Urinary bladder (tissue), 4 donors: ENCODE data around the gene ALDH7A1. TPM values are rescaled to one million over a fixed set of nuclear protein-coding genes. Genes with fewer than 3 reads are reported as not detected.
A peak's percentile ranks its signal among the peaks of the same experiment; 100 is the strongest.
"Not testable (repeated sequence)": the region's sequence is repeated elsewhere in the genome, so short reads cannot be mapped to it uniquely, and the experiment has no call there.

Source experiments
- DNase-seq: peaks from one replicate; pipeline ENCODE4 v3.0.0-alpha.2; 2015; ENCODE audit errors: extremely low spot score
- H3K27ac ChIP-seq: one replicate; pipeline ENCODE4 v1.5.1; 2013; ENCODE audit warnings: low read depth, mild to moderate bottlenecking, moderate library complexity
- H3K36me3 ChIP-seq: one replicate; pipeline ENCODE4 v1.6.1; 2013; ENCODE audit warnings: mild to moderate bottlenecking, moderate library complexity; ENCODE audit not compliant: insufficient read depth
- H3K4me1 ChIP-seq: one replicate; pipeline ENCODE4 v1.6.1; 2013; ENCODE audit warnings: mild to moderate bottlenecking, moderate library complexity; ENCODE audit not compliant: insufficient read depth
- H3K4me3 ChIP-seq: one replicate; pipeline ENCODE4 v1.5.1; 2013; ENCODE audit warnings: low read depth, low read length
- WGBS: extraction: QIAGEN DNeasy Blood & Tissue Kit; methylation state at CpG from one replicate; pipeline ENCODE4 v1.1.7; 2013; 5-methylcytosine and 5-hydroxymethylcytosine counted together
- polyA plus RNA-seq: library from polyadenylated mRNA; stranded (reverse); fragments of 200-250 nt; gene quantifications from one replicate; pipeline ENCODE4 v1.2.3, GENCODE V29; 2013
- total RNA-seq: library from RNA; depleted of rRNA; stranded (reverse); fragments of >200 nt; gene quantifications from one replicate; pipeline ENCODE4 v1.2.3, GENCODE V29; 2014
- donor health status: healthy with polysubstance abuse.
- donor health status: healthy.

ALDH7A1 gene
- total and polyA plus RNA-seq, 2 donors = 45.6 to 73.2 TPM

GRCh38 chr5:126610160-126610559 is 15.1 kb upstream of the ALDH7A1 start:
- no peak overlapping the region for H3K27ac ChIP-seq
- H3K4me1 ChIP-seq = no peaks in the 10 kb centered on the region
- peaks cover 9% of the 10 kb centered on the region for H3K36me3 ChIP-seq
- no peak for DNase-seq
- WGBS = 87% methylated on average over 2 of the region's 2 CpGs
- H3K4me3 ChIP-seq = no peak overlapping the region

GRCh38 chr5:126605525-126605924 is 10.5 kb upstream of the ALDH7A1 start:
- no peak overlapping the region for H3K27ac ChIP-seq
- H3K4me3 ChIP-seq = no peak overlapping the region
- peaks cover 2% of the 10 kb centered on the region for H3K36me3 ChIP-seq
- H3K4me1 ChIP-seq = peaks cover 2% of the 10 kb centered on the region
- 85% methylated on average over 5 of the region's 5 CpGs for WGBS
- DNase-seq = no peak

GRCh38 chr5:126603402-126603991 is 8.5 kb upstream of the ALDH7A1 start:
- peaks cover 4% of the 10 kb centered on the region for H3K4me1 ChIP-seq
- no peak for DNase-seq
- no peak overlapping the region for H3K27ac ChIP-seq
- H3K4me3 ChIP-seq = no peak overlapping the region
- WGBS = 70% methylated on average over 6 of the region's 6 CpGs
- H3K36me3 ChIP-seq = no peaks in the 10 kb centered on the region

GRCh38 chr5:126600631-126601511 is 5.9 kb upstream of the ALDH7A1 start, which contains the start of gene PHAX:
TSS of gene PHAX (plus strand) at chr5:126600947. CDS start at chr5:126600963, 16 bp downstream.
- Histone ChIP-seq H3K27ac (peak within 1 kb of the TSS; percentile 91), H3K4me3 (peak within 1 kb of the TSS; percentile 93), H3K4me1 (peaks cover 4% of the 10 kb centered on the region), H3K36me3 (no peaks in the 10 kb centered on the region)
- WGBS = 2% methylated on average over 79 of the region's 79 CpGs
- DNase-seq = no peak

- 57% methylated on average over 15 of the region's 15 CpGs for WGBS
- not testable (repeated sequence) for H3K36me3 ChIP-seq, H3K4me1 ChIP-seq, DNase-seq, H3K4me3 ChIP-seq
- H3K27ac ChIP-seq = peak overlapping the region; percentile 33
Measured at GRCh38 chr5:126599971-126600630, 5.1 kb upstream of the ALDH7A1 start.

GRCh38 chr5:126599499-126599898 is 4.5 kb upstream of the ALDH7A1 start:
- H3K36me3 ChIP-seq = no peaks in the 10 kb centered on the region
- no peak overlapping the region for H3K4me3 ChIP-seq
- 93% methylated on average over 7 of the region's 7 CpGs for WGBS
- peak overlapping the region; percentile 16 for H3K27ac ChIP-seq
- no peak for DNase-seq
- peaks cover 4% of the 10 kb centered on the region for H3K4me1 ChIP-seq

- H3K27ac ChIP-seq = no peak overlapping the region
- DNase-seq = no peak
- 83% methylated on average over 4 of the region's 4 CpGs for WGBS
- H3K36me3 ChIP-seq = no peaks in the 10 kb centered on the region
- H3K4me1 ChIP-seq = peaks cover 6% of the 10 kb centered on the region
- H3K4me3 ChIP-seq = no peak overlapping the region
Measured at GRCh38 chr5:126597156-126597555, 2.1 kb upstream of the ALDH7A1 start.

- Histone ChIP-seq H3K4me3 (peak overlapping the region; percentile 66), H3K27ac (no peak overlapping the region), H3K4me1 (peaks cover 4% of the 10 kb centered on the region), H3K36me3 (no peaks in the 10 kb centered on the region)
- no peak for DNase-seq
- 60% methylated on average over 22 of the region's 22 CpGs for WGBS
Measured at GRCh38 chr5:126595486-126596083, 566 bp upstream of the ALDH7A1 start.

GRCh38 chr5:126591549-126591948 is 3.5 kb downstream of the ALDH7A1 start:
- DNase-seq = no peak
- H3K4me3 ChIP-seq = no peak overlapping the region
- peaks cover 5% of the 10 kb centered on the region for H3K36me3 ChIP-seq
- 94% methylated on average over 1 of the region's 1 CpG for WGBS
- peaks cover 2% of the 10 kb centered on the region for H3K4me1 ChIP-seq
- no peak overlapping the region for H3K27ac ChIP-seq

GRCh38 chr5:126589536-126590297 is 5.3 kb downstream of the ALDH7A1 start:
- no peak for DNase-seq
- peaks cover 2% of the 10 kb centered on the region for H3K4me1 ChIP-seq
- H3K36me3 ChIP-seq = peaks cover 5% of the 10 kb centered on the region
- H3K4me3 ChIP-seq = no peak overlapping the region
- 98% methylated on average over 28 of the region's 28 CpGs for WGBS
- H3K27ac ChIP-seq = no peak overlapping the region

- no peak overlapping the region for H3K4me3 ChIP-seq
- peaks cover 5% of the 10 kb centered on the region for H3K36me3 ChIP-seq
- 80% methylated on average over 9 of the region's 9 CpGs for WGBS
- no peak for DNase-seq
- H3K27ac ChIP-seq = no peak overlapping the region
- H3K4me1 ChIP-seq = no peaks in the 10 kb centered on the region
Measured at GRCh38 chr5:126587551-126588390, 7.2 kb downstream of the ALDH7A1 start.

GRCh38 chr5:126583761-126584160 is 11.3 kb downstream of the ALDH7A1 start:
- Histone ChIP-seq H3K4me1 (no peaks in the 10 kb centered on the region), H3K4me3 (no peak overlapping the region), H3K36me3 (peaks cover 5% of the 10 kb centered on the region), H3K27ac (no peak overlapping the region)
- WGBS = 88% methylated on average over 3 of the region's 3 CpGs
- DNase-seq = no peak
